ENCODE results near the gene ABCC9.
"Not testable (repeated sequence)": the region's sequence is repeated elsewhere in the genome, so short reads cannot be mapped to it uniquely, and the experiment has no call there.

ABCC9 gene

GRCh38 chr12:21813751-21814150, 127.5 kb downstream of the ABCC9 start:
- no peak for DNase-seq

DNA sequence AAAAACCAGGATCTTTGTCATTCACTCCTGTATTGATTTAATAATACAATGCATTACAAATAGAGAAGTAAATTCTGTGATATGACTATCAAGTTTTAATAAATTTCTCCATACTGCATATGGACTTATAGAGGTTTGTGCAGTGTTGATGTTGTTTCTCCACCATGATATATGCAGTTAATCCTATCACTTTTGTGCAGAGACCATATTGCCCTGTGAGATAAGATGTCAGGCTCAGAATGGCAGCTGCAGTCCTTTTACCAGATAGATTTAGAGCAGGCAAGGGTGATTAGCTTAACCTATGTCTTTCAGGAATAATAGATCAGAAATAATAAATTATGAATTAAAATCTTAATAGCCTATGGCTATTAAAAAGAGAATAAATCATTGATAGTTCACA, 128.1 kb downstream of the ABCC9 start:
- DNase-seq, result no peak

DNA sequence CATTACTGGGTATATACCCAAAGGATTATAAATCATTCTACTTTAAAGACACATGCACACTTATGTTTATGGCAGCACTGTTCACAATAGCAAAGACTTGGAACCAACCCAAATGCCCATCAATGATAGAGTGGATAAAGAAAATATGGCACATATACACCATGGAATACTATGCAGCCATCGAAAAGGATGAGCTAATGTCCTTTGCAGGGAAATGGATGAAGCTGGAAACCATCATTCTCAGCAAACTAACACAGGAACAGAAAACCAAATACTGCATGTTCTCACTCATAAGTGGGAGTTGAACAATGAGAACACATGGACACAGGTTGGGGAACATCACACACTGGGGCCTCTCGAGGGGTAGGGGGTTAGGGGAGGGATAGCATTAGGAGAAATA, 128.9 kb downstream of the ABCC9 start:
- not testable (repeated sequence) for DNase-seq

DNA sequence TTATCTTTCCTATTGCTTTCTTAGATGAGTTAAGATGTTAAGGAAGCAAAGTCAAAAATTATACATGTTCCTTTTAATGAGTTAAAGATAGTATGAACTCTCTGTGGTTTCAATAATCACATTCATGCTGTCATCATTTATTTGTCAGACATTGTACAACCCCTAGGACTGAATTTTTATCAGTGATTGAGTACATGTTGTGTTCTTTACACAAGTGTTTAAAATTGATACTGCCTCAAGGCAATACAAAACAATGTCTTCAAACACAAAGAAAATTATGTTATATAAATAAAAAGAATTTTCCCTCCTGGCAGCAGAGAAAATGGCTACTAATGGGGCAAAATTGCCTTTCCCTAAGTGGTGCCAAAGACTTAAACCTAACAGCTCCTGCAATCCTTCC, 132.1 kb downstream of the ABCC9 start:
- DNase-seq, result no peak

DNA sequence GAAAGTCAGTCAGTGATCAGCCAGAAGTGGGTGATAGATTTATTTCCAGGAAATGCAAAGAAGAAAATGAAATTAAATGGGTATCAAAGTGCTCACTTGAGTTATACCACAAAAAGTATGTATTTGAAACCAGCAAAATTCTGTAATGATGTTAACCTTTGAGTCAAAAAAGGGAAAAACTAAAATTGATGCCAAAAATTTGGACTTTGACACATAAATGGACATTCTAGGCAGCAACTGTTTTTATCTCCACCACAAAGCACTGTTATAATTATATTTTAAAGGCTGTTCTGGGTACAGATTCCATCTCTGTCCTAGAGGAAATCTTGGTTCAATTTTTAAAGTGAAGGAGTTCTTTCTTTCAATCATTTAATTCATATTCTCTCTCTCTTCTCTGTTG, 135.0 kb downstream of the ABCC9 start:
- DNase-seq, result no peak

- no peak for DNase-seq
These were observed 139.5 kb downstream of the ABCC9 start for GRCh38 chr12:21801522-21802288.

GRCh38 chr12:21800011-21800410, 141.2 kb downstream of the ABCC9 start:
- DNase-seq, result no peak

- no peak for DNase-seq
These were observed 143.7 kb downstream of the ABCC9 start for GRCh38 chr12:21797539-21797938.

- DNase-seq, result no peak
These were observed 145.4 kb downstream of the ABCC9 start for GRCh38 chr12:21795648-21796328.

DNA sequence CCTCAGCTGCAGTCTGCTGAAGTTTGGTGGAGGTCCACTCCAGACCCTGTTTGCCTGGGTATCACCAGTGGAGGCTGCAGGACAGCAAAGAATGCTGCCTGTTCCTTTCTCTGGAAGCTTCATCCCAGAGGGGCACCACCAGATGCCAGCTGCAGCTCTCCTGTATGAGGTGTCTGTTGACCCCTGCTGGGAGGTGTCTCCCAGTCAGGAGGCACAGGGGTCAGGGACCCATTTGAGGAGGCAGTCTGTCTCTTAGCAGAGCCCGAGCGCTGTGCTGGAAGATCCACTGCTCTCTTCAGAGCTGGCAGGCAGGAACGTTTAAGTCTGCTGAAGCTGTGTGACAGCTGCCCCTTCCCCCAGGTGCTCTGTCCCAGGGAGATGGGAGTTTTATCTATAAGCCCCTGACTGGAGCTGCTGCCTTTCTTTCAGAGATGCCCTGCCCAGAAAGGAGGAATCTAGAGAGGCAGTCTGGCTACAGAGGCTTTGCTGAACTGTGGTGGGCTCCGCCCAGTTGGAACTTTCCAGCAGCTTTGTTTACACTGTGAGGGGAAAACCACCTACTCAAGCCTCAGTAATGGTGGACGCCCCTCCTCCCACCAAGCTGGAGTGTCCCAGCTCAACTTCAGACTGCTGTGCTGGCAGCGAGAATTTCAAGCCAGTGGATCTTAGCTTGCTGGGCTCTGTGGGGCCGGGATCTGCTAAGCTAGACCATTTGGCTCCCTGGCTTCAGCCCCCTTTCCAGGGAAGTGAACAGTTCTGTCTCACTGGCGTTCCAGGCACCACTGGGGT, 146.2 kb downstream of the ABCC9 start:
- DNase-seq, result not testable (repeated sequence)

- DNase-seq, result not testable (repeated sequence)
These were observed 151.5 kb downstream of the ABCC9 start for GRCh38 chr12:21789687-21790086.

- no peak for DNase-seq
These were observed 152.9 kb downstream of the ABCC9 start for GRCh38 chr12:21788089-21788983.

- DNase-seq, result no peak
These were observed 155.1 kb downstream of the ABCC9 start for GRCh38 chr12:21786041-21786531.

DNA sequence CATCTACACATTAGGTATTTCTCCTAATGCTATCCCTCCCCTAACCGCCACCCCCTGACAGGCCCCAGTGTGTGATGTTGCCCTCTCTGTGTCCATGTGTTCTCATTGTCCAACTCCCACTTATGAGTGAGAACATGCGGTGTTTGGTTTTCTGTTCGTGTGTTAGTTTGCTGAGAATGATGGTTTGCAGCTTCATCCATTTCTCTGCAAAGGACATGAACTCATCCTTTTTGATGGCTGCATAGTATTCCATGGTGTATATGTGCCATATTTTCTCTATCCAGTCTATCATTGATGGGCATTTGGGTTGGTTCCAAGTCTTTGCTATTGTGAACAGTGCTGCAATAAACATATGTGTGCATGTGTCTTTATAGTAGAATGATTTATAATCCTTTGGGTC, 158.5 kb downstream of the ABCC9 start:
- not testable (repeated sequence) for DNase-seq

DNA sequence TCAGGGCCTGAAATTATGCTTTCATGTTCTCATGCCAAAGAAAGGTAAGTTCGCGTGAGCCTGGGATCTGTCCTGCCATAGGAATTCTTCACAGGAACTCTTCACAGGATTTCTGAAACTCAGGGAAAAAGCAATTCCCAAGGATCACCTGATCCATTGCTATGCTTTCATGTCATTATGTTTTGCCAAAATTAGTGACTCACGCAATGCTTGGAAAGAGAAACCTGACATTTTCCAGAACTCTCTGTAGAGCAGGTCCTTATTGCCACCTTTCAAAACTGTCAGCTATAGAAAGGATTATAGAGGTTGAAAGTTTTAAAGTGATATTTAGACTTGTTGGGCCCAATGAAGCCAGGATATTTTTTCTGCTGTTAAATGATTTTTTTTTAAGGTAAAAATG, 160.4 kb downstream of the ABCC9 start:
- no peak for DNase-seq

GRCh38 chr12:21776175-21776574, 165.1 kb downstream of the ABCC9 start:
- no peak for DNase-seq

GRCh38 chr12:21775133-21775820, 165.9 kb downstream of the ABCC9 start:
- DNase-seq, result no peak

GRCh38 chr12:21774358-21775132, 166.7 kb downstream of the ABCC9 start, which contains the start of gene KCNJ8:
KCNJ8 (minus strand) TSS chr12:21774706; CDS start chr12:21773616, 1,090 bp downstream.
- DNase-seq, result peak; percentile 61 to 79

- DNase-seq, result peak; percentile 28 to 31
These were observed 167.4 kb downstream of the ABCC9 start for GRCh38 chr12:21773806-21774205.

DNA sequence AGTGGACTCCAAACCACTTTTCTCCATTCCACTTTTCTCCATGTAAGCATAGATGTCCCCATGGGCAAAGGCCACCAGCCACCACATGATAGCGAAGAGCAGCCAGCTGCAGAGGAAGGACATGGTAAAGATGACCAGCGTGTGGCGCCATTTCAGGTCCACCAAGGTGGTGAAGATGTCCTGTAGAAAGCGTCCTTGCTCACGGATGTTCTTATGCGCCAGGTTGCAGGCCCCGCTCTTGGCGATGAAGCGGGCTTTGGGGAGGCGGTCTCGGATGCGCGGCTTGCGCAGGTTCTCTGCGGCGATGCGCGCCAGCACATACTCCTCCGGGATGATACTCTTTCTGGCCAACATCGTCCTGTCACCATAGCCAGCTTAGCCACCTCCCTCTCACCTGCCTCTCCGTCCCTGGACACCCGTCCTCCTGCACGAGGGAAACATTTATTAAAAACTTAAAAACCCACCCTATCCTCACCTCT, 167.9 kb downstream of the ABCC9 start:
- DNase-seq, result peak in 1 of 2 experiments; percentile 28

- DNase-seq, result no peak
These were observed 169.9 kb downstream of the ABCC9 start for GRCh38 chr12:21771311-21771710.
